Fibroblast of lung (primary cell): ENCODE data around the gene ANKRD6.

Source experiments
- EZH2 ChIP-seq: IDR thresholded peaks from 2 replicates; pipeline ENCODE4 v1.5.1; 2012; ENCODE audit warnings: low read length, control low read depth, mild to moderate bottlenecking; ENCODE audit errors: missing control alignments
- TF ChIP-seq, protein P1 (sequence below), 2 donors: IDR thresholded peaks in 1 of 2; conservative IDR thresholded peaks in 1 of 2; 1 replicate in 1 of 2; 2 replicates in 1 of 2; pipeline ENCODE4 v1.5.1; 2011 to 2012; ENCODE audit warnings: low read length in 2 of 2, control low read depth in 1 of 2, inconsistent platforms in 1 of 2, low read depth in 1 of 2, mild to moderate bottlenecking in 1 of 2

DNA sequence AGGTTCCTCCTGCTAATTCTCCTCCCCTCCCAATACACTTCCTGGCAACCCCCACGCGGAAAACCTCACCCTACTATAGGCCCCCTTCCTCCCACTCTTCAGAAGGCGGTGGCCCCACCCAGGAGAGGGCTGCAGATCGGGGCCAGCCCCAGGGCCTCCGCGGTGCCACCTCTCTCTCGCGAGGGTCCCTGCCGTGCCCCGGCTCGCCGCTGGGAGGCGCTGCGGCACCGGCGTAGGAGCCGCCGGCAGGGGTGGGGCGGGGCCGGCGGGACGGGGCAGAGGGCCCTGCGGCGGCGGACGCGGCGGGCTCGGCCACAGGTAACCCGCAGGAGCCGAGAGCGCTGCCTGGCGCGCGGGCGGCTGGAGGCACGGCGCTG lies at the start of gene ANKRD6:
- TF ChIP-seq, protein P1, sequence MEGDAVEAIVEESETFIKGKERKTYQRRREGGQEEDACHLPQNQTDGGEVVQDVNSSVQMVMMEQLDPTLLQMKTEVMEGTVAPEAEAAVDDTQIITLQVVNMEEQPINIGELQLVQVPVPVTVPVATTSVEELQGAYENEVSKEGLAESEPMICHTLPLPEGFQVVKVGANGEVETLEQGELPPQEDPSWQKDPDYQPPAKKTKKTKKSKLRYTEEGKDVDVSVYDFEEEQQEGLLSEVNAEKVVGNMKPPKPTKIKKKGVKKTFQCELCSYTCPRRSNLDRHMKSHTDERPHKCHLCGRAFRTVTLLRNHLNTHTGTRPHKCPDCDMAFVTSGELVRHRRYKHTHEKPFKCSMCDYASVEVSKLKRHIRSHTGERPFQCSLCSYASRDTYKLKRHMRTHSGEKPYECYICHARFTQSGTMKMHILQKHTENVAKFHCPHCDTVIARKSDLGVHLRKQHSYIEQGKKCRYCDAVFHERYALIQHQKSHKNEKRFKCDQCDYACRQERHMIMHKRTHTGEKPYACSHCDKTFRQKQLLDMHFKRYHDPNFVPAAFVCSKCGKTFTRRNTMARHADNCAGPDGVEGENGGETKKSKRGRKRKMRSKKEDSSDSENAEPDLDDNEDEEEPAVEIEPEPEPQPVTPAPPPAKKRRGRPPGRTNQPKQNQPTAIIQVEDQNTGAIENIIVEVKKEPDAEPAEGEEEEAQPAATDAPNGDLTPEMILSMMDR (conservative IDR thresholded peaks at IDR 0.05 in 1 of 2, IDR thresholded peaks at IDR 0.05 in 1 of 2; ENCODE audit: low read depth in 1 of 2, low read length in 2 of 2), result peak; percentile 54 to 58
- TF ChIP-seq EZH2, result no peak
